Stimulated activated naive CD8-positive, alpha-beta T cell treated with anti-CD3 and anti-CD28 coated beads, Interleukin-15, Interleukin-2, amounts not matched to agents 100 ng/mL and 50 ng/mL, for 24 hours (primary cell): ENCODE measurements around the gene C17orf58.
"Not testable (repeated sequence)": the region's sequence is repeated elsewhere in the genome, so short reads cannot be mapped to it uniquely, and the experiment has no call there.

Experiments
- H3K27ac Mint-ChIP-seq: one replicate; pipeline ENCODE4 v1.8.0; 2021; ENCODE audit warnings: mild to moderate bottlenecking, mixed read lengths
- H3K27me3 Mint-ChIP-seq: one replicate; pipeline ENCODE4 v1.8.0; 2021; ENCODE audit warnings: mixed read lengths
- H3K36me3 Mint-ChIP-seq: one replicate; pipeline ENCODE4 v1.8.0; 2021; ENCODE audit warnings: low read depth, mixed read lengths
- H3K4me1 Mint-ChIP-seq: one replicate; pipeline ENCODE4 v1.8.0; 2021; ENCODE audit warnings: low read depth, mixed read lengths
- H3K4me3 Mint-ChIP-seq: one replicate; pipeline ENCODE4 v1.8.0; 2021; ENCODE audit warnings: mild to moderate bottlenecking, mixed read lengths
- H3K9me3 Mint-ChIP-seq: one replicate; pipeline ENCODE4 v1.8.0; 2021; ENCODE audit warnings: mixed read lengths

C17orf58 gene

DNA sequence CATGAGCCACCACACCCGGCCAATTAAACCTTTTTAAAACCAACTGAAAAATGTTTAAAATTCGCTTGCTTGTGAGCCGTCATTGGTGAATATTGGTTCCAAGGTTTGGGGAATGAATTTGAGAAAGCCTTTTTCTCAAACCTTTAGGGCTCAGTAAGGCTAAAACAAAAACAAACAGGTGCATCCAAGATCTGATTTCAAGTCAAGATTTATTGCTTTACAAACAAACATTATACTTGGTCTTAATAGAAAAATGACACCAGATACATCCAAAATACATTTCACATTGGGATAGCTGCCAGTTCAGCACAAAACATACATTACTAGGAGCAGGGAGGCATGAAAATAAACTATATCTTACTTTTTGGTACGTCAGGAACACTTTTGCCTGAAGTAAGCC, 5.4 kb downstream of the C17orf58 start:
- Mint-ChIP-seq H3K36me3 (peaks cover 4% of the 10 kb centered on the region), H3K4me3 (peak overlapping the region; percentile 6), H3K27ac (no peak overlapping the region), H3K4me1 (peaks cover 30% of the 10 kb centered on the region), H3K27me3 (peaks cover 9% of the 10 kb centered on the region), H3K9me3 (no peaks in the 10 kb centered on the region)

DNA sequence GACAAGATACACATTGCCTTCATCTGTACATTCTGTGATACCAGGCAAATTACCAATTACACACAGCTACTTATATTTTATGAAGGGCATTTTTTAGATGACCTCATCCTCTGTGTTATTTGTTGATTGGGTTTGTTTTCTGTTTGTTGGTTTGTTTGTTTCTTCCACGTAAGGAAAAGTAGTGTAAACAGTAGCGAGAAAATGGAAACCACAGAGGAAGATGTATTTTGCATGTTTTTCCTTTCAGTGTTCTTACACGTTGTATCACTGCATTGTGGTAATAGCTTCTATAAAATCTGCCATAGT, 12.9 kb downstream of the C17orf58 start:
- peaks cover 4% of the 10 kb centered on the region for H3K4me1 Mint-ChIP-seq
- no peak overlapping the region for H3K27ac Mint-ChIP-seq
- H3K27me3 Mint-ChIP-seq: no peaks in the 10 kb centered on the region
- H3K9me3 Mint-ChIP-seq: no peaks in the 10 kb centered on the region
- H3K4me3 Mint-ChIP-seq: no peak overlapping the region
- H3K36me3 Mint-ChIP-seq: peaks cover 5% of the 10 kb centered on the region

DNA sequence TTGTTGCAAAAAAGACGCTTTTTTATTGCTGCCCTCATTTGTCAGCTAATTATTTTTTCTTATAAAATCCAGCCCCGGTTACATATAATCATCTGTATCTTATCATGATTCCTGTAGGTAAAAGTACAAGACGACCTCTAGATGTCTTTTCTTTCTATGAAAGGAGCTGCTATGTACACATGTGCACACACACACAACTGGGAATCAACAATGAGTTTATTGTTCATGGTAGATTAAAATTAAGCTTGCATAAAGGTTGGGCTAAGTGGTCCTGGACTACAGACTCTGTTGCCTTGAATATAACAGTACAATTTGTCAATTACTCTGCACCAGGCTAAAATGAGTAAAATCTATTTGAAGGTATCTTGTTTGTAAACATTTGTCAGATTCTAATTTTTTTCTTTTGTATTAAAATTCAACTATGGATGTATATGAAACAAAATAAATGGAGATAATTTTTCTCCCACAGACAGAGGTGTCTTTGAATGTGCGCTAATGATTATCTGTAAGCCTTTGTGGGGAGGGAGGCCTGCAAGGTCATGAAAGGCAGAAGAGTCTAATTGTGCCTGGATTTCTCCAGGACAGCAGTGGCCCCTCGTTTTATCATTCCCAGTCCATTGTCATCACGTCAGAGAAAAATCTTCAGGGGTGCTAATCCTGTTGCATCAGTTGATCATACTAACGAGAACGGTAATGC, 13.4 kb downstream of the C17orf58 start:
- no peaks in the 10 kb centered on the region for H3K9me3 Mint-ChIP-seq
- no peak overlapping the region for H3K27ac Mint-ChIP-seq
- peaks cover 5% of the 10 kb centered on the region for H3K4me1 Mint-ChIP-seq
- no peaks in the 10 kb centered on the region for H3K27me3 Mint-ChIP-seq
- peaks cover 6% of the 10 kb centered on the region for H3K36me3 Mint-ChIP-seq
- H3K4me3 Mint-ChIP-seq: no peak overlapping the region

DNA sequence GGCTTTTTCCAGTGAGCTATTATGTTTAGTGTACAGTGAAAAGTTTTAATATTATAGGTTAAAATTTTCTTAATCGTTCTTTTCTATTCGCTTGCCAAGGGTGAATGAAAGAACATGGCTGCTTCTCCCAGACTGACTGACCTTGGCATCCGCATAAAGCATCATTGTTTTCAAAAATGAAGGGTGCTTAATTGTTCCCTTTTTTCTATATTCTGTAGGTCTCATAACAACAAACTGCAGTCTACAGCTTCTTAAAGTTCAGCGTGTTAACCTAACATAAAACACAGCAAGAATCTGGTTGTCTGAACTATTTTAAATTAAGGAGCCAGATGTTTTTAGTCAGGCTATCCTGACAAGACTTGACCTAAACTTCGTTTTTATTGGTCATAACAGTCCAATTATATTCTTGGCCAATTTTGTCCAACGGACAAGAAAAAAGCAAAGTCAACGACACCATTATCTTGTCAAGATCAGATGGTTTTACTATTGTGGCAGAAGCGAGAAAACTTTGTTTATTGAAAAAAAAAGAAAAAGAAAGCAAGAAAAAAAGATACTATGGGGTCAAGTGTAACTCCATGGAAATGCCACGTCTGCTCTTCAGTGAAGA, 14.1 kb downstream of the C17orf58 start:
- H3K4me1 Mint-ChIP-seq: peaks cover 5% of the 10 kb centered on the region
- no peaks in the 10 kb centered on the region for H3K27me3 Mint-ChIP-seq
- no peaks in the 10 kb centered on the region for H3K9me3 Mint-ChIP-seq
- no peak overlapping the region for H3K27ac Mint-ChIP-seq
- H3K36me3 Mint-ChIP-seq: peaks cover 6% of the 10 kb centered on the region
- H3K4me3 Mint-ChIP-seq: no peak overlapping the region

DNA sequence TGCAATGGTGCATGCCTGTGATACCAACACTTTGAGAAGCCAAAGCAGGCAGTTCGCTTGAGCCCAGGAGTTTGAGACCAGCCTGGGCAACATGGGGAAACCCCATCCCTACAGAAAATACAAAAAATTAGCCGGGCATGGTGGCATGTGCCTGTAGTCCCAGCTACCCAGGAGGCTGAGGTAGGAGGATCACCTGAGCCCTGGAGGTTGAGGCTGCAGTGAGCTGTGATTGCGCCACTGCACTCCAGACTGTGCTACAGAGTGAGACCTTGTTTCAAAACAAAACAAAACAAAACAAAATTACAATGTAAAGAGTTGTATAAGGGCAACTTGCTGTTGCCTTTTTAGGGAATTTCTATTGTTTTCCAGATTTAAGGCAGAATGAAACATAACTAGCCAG, 15.4 kb downstream of the C17orf58 start:
- not testable (repeated sequence) for H3K9me3 Mint-ChIP-seq, H3K4me1 Mint-ChIP-seq, H3K4me3 Mint-ChIP-seq, H3K27ac Mint-ChIP-seq, H3K27me3 Mint-ChIP-seq
- H3K36me3 Mint-ChIP-seq: peaks cover 11% of the 10 kb centered on the region

DNA sequence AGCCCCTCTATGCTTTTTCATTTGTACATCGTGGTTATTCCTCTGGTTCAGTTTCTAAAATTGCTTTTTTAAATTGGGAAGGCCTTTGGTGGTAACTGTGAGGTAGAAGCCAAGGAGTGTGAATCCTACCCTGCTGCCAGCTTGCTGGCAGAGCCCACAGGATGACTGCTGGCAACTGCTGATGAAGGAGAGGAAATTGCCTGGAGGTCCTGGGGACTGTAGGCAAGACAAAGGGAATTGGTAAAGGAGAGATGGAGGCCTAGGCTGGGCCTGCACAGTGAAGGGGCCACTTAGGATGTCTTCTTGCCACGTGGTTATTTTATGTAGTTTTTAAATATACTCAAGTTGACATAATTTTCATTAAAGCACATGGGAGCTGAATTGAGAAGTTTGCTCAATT, 15.8 kb downstream of the C17orf58 start:
- peaks cover 5% of the 10 kb centered on the region for H3K4me1 Mint-ChIP-seq
- no peak overlapping the region for H3K4me3 Mint-ChIP-seq
- peaks cover 11% of the 10 kb centered on the region for H3K36me3 Mint-ChIP-seq
- H3K27ac Mint-ChIP-seq: no peak overlapping the region
- no peaks in the 10 kb centered on the region for H3K27me3 Mint-ChIP-seq
- no peaks in the 10 kb centered on the region for H3K9me3 Mint-ChIP-seq

DNA sequence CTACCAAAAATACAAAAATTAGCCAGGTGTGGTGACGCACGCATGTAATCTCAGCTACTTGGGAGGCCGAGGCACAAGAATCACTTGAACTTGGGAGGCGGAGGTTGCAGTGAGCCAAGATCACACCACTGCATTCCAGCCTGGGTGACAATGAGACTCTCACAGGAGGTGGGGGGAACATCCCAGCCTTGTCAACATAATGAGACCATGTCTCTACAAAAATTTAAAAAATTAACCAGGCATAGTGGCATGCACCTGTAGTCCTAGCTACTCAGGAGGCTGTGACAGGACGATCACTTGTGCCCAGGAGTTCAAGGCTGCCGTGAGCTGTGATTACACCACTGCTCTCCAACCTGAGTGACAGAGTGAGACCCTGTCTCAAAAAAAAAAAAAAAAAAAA, 20.0 kb downstream of the C17orf58 start:
- not testable (repeated sequence) for H3K4me1 Mint-ChIP-seq, H3K9me3 Mint-ChIP-seq, H3K4me3 Mint-ChIP-seq, H3K27me3 Mint-ChIP-seq, H3K27ac Mint-ChIP-seq
- H3K36me3 Mint-ChIP-seq: peaks cover 22% of the 10 kb centered on the region

DNA sequence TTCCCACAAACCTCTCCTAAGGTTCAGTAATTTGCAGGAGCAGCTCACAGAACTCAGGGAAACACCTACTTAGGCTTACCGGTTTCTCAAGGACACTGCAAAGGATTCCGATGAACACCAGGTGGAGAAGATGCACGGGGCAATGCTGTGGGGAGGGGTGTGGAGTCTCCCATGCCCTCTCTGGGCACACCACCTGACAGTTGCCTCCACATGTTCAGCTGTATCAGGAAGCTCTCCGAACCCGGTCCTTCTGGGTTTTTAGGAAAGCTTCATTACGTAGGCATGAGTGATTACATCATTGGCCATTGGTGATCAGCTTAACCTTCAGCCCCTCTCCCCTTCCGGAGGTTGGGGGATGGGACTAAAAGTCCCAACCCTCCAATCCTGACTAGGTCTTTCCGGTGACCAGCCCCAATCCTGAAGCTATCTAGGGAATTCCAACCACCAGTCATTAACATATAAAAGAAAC, 21.6 kb downstream of the C17orf58 start:
- H3K27me3 Mint-ChIP-seq: no peaks in the 10 kb centered on the region
- H3K36me3 Mint-ChIP-seq: peaks cover 22% of the 10 kb centered on the region
- no peak overlapping the region for H3K4me3 Mint-ChIP-seq
- H3K9me3 Mint-ChIP-seq: no peaks in the 10 kb centered on the region
- no peak overlapping the region for H3K27ac Mint-ChIP-seq
- peaks cover 5% of the 10 kb centered on the region for H3K4me1 Mint-ChIP-seq

DNA sequence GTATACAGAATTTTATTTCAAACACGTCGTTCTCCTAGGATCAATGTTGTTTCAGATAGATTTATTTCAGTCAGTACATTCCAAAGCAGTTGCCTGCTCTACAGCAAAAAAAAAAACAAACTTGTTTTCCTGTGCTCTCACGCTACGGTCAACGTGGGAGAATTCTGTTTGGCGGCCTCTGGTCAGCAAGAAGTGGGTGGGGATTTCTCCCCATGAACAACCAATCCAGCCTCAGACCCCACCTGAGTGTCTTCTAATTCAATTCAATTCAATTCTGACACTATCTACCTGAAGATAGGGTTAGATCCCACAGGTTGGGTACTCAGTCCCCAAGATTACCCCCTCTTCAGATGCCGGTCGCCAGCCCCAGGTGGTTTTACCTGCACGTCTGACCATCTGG, 22.1 kb downstream of the C17orf58 start:
- Mint-ChIP-seq H3K27me3 (no peaks in the 10 kb centered on the region), H3K27ac (no peak overlapping the region), H3K9me3 (no peaks in the 10 kb centered on the region), H3K36me3 (peaks cover 22% of the 10 kb centered on the region), H3K4me3 (no peak overlapping the region), H3K4me1 (peaks cover 5% of the 10 kb centered on the region)

DNA sequence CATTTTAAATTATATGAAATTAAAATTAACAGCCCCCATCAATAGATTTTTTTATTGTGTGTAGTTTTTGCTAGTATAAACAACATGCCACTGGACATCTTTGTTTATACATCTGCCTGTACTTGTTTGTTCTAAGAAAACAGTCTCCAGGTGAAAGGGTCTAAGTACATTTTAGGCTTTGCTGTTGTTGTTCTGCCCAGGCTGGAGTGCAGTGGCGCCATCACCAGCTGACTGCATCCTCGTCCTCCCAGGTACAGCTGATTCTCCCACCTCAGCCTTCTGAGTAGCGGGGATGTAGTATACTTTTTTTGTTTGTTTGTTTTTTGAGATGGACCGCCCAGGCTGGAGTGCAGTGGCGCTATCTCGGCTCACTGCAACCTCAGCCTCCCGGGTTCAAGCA, 25.5 kb downstream of the C17orf58 start:
- no peak overlapping the region for H3K4me3 Mint-ChIP-seq
- H3K27ac Mint-ChIP-seq: no peak overlapping the region
- no peaks in the 10 kb centered on the region for H3K4me1 Mint-ChIP-seq
- H3K27me3 Mint-ChIP-seq: no peaks in the 10 kb centered on the region
- H3K36me3 Mint-ChIP-seq: peaks cover 26% of the 10 kb centered on the region
- no peaks in the 10 kb centered on the region for H3K9me3 Mint-ChIP-seq

DNA sequence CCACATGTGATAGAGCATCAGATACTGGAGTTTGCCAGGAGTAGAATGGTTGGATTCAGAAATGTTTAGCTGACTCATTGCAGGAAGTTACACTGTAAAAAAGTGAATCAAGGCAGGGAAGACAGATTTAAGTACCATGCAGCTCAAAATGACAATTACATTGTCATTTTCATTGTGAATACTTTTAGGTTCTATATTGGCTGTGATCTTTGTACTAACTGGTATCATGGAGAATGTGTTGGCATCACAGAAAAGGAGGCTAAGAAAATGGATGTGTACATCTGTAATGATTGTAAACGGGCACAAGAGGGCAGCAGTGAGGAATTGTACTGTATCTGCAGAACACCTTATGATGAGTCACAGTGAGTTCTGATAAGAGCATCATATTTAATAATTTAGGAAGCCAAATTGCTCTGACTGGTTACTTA, 33.1 kb downstream of the C17orf58 start:
- not testable (repeated sequence) for H3K4me3 Mint-ChIP-seq, H3K27me3 Mint-ChIP-seq, H3K9me3 Mint-ChIP-seq
- Mint-ChIP-seq H3K4me1 (peaks cover 10% of the 10 kb centered on the region), H3K36me3 (peaks cover 50% of the 10 kb centered on the region), H3K27ac (peak overlapping the region; percentile 85)

DNA sequence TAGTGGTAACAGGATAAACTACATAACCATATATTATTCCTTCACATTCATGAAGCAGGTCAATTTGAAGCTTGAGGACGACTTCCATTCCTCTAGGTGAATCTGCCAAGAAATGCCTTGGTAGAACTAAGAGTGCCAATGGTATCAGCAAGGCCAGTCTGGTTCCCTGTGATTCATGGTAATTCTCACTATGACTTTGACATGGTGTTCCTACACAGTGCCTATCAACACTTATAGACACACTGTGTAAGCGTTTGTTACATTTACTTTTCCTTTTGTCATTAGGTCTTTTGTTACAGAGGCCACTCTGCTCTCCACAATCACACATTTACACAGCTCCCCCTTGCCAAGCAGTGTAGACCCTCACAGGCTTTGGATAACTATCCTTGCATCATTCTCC, 34.1 kb downstream of the C17orf58 start:
- H3K27me3 Mint-ChIP-seq, H3K4me3 Mint-ChIP-seq, H3K9me3 Mint-ChIP-seq: not testable (repeated sequence)
- Mint-ChIP-seq H3K27ac (peak overlapping the region; percentile 48), H3K36me3 (peaks cover 40% of the 10 kb centered on the region), H3K4me1 (peaks cover 10% of the 10 kb centered on the region)

DNA sequence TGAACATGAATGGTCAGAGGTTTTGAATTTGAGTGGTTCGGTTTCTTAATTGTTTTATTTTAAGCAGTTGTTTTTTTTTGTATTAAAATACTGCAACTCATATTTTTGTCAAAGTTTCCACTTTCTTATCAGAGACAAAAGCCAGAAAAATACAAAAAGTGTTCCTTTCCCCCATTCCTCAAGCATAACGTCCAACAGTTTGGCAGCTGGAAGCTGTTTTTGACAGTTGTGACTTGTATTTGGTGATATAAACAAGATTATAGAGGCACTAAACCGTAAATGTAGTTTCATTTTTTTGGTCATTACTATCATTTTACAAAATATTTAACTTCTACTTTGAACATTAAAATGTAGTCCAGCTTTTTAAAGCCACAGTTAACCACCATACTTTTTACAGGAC, 36.0 kb downstream of the C17orf58 start:
- H3K27me3 Mint-ChIP-seq, H3K4me3 Mint-ChIP-seq, H3K9me3 Mint-ChIP-seq, H3K27ac Mint-ChIP-seq: not testable (repeated sequence)
- peaks cover 30% of the 10 kb centered on the region for H3K36me3 Mint-ChIP-seq
- H3K4me1 Mint-ChIP-seq: peaks cover 10% of the 10 kb centered on the region

DNA sequence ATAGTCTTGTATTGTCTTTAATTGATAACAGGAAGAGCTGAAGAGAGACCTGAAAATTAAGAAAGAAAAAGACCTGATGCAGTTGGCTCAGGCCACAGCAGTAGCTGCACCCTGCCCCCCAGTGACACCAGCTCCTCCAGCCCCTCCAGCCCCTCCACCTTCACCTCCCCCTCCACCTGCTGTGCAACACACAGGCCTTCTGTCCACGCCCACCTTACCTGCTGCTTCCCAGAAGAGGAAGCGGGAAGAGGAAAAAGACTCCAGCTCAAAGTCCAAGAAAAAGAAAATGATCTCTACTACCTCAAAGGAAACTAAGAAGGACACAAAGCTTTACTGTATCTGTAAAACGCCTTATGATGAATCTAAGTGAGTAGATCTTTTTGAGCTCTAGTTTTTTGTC, 36.8 kb downstream of the C17orf58 start:
- H3K4me1 Mint-ChIP-seq: peaks cover 10% of the 10 kb centered on the region
- peaks cover 24% of the 10 kb centered on the region for H3K36me3 Mint-ChIP-seq
- no peaks in the 10 kb centered on the region for H3K9me3 Mint-ChIP-seq
- H3K4me3 Mint-ChIP-seq: no peak overlapping the region
- no peaks in the 10 kb centered on the region for H3K27me3 Mint-ChIP-seq
- peak overlapping the region; percentile 64 for H3K27ac Mint-ChIP-seq

DNA sequence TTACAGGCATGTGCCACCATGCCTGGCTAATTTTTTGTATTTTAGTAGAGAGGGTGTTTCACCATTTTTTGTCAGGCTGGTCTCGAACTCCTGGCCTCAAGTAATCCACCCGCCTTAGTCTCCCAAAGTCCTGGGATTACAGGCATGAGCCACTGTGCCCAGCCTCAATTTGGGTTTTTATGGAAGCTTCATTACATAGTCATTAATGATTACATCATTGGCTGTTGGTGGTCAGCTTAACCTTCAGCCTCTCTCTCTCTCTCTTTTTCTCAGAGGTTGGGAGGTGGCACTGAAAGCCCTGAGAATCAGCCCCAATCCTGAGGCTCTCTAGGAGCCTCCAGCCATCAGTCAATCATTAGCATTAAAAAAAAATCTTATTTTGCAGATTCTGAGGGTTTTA, 45.3 kb downstream of the C17orf58 start:
- H3K4me1 Mint-ChIP-seq: no peaks in the 10 kb centered on the region
- H3K27ac Mint-ChIP-seq: no peak overlapping the region
- peaks cover 34% of the 10 kb centered on the region for H3K36me3 Mint-ChIP-seq
- H3K9me3 Mint-ChIP-seq: no peaks in the 10 kb centered on the region
- no peaks in the 10 kb centered on the region for H3K27me3 Mint-ChIP-seq
- H3K4me3 Mint-ChIP-seq: no peak overlapping the region

DNA sequence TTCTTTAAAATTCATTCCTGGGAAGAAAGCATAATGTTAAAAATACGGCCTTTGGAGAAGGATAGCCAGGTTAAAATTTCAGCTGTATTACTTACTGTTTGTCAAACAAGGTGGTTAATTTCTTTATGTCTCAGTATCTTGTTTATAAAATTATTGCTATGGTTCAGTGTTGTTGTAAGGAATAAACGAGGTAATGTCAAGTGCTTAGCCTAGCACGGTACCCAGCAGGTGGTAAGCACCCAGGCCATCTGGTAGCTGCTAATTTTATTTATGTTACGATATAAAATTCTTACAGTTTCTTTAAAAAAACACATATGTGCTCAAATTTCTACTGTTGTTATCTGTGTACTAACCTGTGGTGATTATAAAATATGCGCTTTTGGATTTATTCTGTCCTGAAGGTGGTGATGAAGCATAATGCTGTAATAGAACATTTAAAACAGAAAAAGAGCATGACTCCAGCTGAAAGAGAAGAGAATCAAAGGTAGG, 48.9 kb downstream of the C17orf58 start:
- peaks cover 60% of the 10 kb centered on the region for H3K36me3 Mint-ChIP-seq
- H3K27ac Mint-ChIP-seq: no peak overlapping the region
- no peaks in the 10 kb centered on the region for H3K27me3 Mint-ChIP-seq
- H3K4me1 Mint-ChIP-seq: no peaks in the 10 kb centered on the region
- H3K4me3 Mint-ChIP-seq: no peak overlapping the region
- H3K9me3 Mint-ChIP-seq: no peaks in the 10 kb centered on the region
